Cardiac atrium fibroblast (primary cell): ENCODE measurements around the gene PI4KA. TPM values are rescaled to one million over a fixed set of nuclear protein-coding genes. Genes with fewer than 3 reads are reported as not detected.

Source experiments
- total RNA-seq: library from RNA; depleted of rRNA; stranded (reverse); fragments of >200 nt; gene quantifications from 2 replicates; pipeline ENCODE4 v1.2.3, GENCODE V29; 2015

Gene PI4KA
- total RNA-seq = 28.5 and 35.0 TPM in 2 replicates

DNA sequence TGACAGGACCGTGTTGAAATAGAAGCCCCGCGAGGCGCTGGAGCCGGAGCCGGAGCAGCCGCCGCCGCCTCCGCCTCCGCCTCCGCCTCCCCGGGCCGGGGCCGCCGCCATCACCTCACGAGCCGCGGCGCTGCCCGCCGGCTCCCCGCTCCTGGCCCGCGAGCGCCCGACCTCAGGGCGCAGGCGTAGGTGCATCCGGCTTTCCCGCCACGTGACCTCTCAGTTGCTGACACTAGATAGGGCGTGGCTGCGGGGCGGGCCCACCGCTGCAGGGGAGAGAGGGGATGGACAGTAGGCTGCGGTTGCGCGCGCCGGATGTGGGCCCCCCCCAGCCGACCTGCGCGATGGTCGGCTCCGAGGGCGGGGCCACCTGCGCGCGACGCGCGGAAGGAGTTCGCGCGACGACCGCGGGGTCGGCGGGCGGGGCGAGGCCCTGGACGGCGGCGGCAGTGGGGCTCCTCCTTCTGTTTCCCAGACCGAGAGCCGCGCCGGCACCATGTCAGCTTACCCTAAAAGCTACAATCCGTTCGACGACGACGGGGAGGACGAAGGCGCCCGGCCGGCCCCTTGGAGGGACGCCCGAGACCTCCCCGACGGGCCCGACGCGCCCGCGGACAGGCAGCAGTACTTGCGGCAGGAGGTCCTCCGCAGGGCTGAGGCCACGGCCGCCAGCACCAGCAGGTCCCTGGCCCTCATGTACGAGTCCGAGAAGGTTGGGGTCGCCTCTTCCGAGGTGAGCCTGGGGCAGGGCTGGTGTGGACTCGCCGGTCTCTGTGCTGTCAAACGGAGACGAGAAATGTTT is at the start of gene PI4KA, which contains the start of gene SNAP29:
TSS of gene PI4KA (minus strand) at position 197 of the 802 bp plus-strand sequence. CDS start at position 111, 86 bp downstream.
TSS of gene SNAP29 (plus strand) at position 393 of the 802 bp plus-strand sequence. CDS start at position 497, 104 bp downstream.

DNA sequence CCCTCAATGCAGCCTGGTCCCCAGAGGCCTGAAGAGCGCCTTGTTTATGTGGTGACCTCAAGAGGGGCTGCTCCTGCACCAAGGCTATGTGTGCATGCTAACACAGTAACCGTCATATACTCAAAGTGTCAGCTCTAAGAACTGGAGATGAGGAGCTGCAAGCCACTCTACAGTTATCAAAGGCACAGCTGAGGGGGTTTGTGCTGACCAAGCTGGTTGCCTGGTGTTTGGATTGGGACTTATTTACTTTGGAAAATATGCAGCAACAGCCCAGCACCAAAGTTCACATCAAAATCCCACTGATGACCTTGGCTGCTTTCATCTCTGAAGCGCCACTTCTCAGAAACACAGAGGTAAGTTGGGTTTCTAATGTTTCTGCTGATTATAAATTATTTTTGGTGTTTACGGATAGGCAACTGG is 84.8 kb downstream of the PI4KA start, which contains the start of gene SERPIND1:
TSS of gene SERPIND1 (plus strand) at position 321 of the 420 bp plus-strand sequence. CDS start 5,200 bp downstream, outside the sequence.

Other genes with a start within 250 kb of the PI4KA start
- gene SERPIND1, start 84.7 kb downstream of the PI4KA start, total RNA-seq = under 0.01 and 0.16 TPM in 2 replicates
- gene SNAP29, start 196 bp upstream of the PI4KA start, total RNA-seq = 18.4 and 20.3 TPM in 2 replicates
- gene CRKL, start 58.6 kb upstream of the PI4KA start, total RNA-seq = 39.5 and 42.6 TPM in 2 replicates
- not detected in 2 replicates for gene AIFM3, start 108.4 kb upstream of the PI4KA start, total RNA-seq
- gene LZTR1, start 123.5 kb upstream of the PI4KA start, total RNA-seq = 46.8 and 48.9 TPM in 2 replicates
- gene THAP7, start 143.3 kb upstream of the PI4KA start, total RNA-seq = 20.2 and 34.3 TPM in 2 replicates
- gene P2RX6, start 156.4 kb upstream of the PI4KA start, total RNA-seq = 3.1 and 3.6 TPM in 2 replicates
- gene SLC7A4, start 173.8 kb upstream of the PI4KA start, total RNA-seq = not detected in 2 replicates
- not detected in 2 replicates for gene LRRC74B, start 187.1 kb upstream of the PI4KA start, total RNA-seq